Activated T-cell treated with anti-CD3 and anti-CD28 coated beads, Interleukin-2, amount 50 U/mL, for 1 hour (primary cell): ENCODE measurements around the gene NOVA2.

Experiments
- DNase-seq: peaks from one replicate; pipeline ENCODE4 v3.0.0-alpha.2; 2020

The NOVA2 gene, protein sequence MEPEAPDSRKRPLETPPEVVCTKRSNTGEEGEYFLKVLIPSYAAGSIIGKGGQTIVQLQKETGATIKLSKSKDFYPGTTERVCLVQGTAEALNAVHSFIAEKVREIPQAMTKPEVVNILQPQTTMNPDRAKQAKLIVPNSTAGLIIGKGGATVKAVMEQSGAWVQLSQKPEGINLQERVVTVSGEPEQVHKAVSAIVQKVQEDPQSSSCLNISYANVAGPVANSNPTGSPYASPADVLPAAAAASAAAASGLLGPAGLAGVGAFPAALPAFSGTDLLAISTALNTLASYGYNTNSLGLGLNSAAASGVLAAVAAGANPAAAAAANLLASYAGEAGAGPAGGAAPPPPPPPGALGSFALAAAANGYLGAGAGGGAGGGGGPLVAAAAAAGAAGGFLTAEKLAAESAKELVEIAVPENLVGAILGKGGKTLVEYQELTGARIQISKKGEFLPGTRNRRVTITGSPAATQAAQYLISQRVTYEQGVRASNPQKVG

DNA sequence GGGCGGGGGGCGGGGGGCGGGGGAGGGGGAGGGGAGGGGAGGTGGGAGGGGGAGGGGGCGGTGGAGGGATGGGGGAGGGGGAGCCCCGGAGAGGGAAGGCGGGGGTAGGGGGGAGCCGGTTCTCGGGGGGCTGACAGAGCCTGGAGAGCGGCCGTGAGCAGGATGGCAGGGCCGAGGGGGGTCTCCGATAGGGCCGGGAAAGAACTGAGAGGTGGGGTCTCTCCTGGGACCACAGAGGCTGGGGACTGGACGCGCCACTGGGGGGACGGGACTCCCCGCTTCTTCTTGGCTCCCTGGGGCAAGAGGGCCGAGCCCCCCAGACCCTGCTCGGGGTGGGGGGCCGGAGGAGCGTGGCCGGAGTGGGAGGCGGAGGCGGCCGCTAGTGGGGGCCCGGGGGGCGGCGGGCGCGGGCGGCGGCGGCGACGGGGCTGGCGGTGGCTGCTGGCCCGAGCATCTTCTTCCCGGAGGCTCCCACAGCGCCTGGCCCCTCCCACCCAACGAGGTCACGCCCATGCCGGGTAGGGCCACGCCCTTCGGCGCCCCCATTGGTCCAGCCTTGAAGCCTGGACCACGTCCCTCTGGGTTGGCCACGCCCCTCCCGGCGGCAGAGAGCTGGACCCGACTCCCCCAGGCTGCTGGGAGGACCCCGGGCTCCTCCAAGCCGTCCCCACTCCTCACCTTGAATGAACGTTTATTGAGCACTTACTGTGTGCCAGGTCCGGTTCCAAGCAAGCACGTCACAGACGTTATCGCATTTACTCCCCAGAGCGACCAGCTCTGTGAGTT lies at the start of gene NOVA2:
NOVA2 (minus strand) TSS at position 313 of the 786 bp plus-strand sequence. CDS start 514 bp downstream, outside the sequence.
- peak; percentile 38 for DNase-seq

DNA sequence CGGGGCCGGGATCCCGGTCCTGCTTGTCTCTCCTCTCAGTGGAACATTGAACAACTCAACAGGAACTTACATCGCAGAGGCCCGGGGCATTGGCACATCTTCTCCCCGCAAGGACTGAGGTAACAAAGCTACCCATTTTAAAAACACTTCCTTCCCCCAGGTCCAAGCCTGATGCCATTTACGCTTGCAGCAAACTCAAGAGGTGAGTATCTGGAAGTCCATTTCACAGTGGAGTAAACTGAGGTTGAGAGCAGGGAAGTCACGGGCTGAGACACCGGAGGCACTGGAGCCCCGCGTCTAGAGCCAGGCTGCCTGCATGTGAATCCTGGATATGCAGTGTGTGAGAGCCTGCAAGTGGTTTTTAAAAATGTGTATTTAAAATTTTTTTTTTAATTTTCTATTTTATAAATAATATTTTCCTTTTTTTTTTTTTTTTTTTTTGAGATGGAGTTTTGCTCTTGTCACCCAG lies 49.7 kb upstream of the NOVA2 start:
- DNase-seq: no peak

DNA sequence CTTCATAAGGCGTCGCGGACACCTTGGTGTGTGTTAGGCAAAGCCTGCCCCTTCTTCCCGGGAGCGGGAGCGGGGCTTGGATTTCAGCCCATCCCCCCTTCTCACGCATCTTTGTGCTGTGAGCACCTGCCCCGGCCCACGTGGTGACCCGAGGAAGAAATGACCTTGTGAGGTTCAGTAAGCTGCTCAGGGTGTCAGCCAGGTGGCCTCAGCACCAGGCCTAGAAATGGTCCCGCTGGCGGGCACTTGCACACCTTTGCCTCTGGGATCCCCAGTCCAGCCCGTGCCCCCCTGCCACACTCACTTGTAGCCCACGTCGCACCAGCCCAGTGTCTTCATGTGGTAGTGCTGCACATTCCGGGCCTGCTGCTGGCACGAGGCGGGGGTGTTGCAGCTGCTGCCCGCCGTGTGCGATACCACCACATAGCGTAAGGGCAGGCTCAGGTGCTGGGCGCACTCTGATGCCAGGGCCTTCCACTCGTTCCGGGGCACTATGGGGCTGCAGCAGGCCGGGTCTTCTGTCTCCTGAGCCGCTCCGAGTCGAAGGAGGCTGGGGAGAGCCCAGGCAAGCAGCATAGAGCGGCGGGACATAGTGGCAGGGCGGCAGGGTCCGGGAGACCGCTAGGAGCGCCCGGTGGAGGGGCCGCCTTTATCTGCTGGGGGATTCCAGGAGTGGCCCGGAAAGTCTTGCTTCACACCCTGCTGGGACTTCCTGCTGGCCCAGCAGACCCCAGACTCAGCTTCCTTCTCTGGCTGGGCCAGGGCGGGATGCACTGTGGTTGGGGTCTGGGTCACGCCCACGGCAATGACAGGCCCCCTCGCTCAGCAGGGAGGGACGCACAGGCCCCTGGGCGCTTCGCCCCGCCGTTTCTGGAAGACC lies 49.0 kb upstream of the NOVA2 start, which contains the start of gene PGLYRP1:
PGLYRP1 (minus strand) TSS at position 623 of the 880 bp plus-strand sequence; CDS start at position 591, 32 bp downstream.
- no peak for DNase-seq

DNA sequence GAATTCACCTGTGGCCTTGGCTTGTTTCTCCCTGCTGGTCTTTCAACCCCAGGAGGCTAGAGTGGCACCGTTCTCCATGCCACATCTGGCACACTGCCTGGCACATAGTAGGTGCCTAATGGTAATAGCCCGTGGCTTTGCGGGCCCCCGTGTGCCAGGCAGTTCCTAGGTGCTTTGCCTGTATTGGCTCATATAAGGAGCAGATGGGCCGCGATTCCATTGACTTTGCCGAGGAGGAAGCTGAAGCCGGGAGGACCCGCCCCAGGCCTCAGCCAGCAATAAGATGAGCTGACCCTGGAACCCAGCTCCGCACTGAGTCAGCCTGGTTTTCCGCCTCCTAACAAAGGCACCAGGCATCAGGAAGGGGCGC lies 48.4 kb upstream of the NOVA2 start:
- no peak for DNase-seq

DNA sequence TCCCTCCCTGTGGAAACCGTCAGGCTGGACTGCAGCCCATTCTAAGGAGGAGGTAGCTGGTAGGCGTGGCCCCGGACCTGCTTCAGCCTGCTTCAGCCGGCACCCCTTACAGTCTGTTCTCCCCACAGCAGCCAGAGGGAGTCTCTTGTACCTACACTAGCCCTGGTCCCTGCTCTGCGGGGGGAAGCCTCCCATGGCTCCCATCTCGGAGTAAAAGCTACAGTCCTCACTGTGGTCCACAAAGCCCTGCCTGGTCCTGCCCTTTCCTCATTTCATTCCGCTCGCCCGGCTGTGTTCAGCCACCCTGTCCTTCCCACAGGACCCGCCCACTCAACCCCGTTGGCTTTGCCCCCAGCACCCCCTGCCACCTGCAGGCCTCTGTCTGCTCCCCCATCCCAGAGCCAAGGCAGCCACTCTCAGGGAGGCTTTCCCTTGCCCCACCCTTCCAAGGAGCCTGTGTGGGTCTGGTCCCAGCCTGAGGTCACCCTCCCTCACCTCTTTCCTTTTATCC lies 47.9 kb upstream of the NOVA2 start:
- no peak for DNase-seq

DNA sequence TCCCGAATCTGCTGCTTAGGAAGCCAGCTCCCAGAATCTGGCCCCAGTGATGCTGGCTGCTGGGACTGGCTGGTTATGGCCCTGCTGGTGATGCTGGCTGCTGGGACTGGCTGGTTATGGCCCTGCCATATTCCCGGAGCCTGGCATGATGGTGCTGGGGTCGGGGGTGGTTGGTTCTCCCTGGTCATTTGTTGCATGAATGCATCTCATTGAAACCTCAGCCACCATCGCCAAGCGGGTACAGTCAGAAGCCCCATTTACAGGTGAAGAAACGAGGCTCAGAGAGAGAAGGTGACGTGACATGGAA lies 47.1 kb upstream of the NOVA2 start:
- no peak for DNase-seq

DNA sequence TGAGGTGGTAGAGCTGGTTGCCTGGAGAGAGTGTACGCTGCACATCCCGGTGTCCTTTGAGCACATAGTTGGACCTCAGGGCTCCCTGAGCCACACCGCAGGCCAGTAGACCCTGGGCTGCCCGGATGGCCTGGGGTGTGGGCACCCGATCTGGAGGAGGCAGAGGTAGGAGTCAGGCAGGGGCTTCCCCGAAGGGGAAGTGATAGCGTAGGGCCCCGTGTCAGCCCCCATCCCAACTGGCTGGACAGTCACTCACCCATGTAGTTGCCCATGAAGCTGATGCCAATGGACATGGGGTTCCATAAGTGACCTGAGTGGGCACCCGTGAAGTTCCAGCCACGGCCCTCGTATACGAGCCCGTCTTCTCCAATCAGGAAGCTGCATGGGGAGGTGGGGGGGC lies 45.6 kb upstream of the NOVA2 start:
- no peak for DNase-seq

DNA sequence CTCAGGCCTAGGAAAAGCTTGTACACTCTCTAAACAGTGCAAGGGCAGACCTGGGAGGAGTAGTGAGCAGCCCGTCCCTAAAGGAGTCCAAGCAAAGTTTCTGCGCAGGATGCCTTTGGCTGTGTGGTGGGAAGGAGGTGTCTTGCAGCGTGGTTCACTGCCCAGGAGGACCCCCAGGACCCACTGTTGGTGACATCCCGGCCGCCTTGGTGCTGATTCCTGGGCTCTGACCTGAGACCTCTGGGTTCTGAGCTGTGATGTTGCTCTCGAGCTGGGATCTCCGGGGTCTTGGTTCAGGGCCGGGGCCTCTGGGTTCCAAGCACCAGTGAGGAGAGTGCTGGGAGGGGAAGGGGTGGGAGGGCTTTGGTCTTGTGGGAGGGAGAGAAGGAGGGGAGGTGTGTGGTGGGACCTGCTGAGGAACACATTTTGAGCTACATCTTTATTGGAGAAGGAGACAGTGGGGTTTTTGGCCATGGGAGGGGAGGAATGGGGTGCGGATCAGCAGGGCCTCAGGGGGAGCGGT lies 45.1 kb upstream of the NOVA2 start:
- no peak for DNase-seq

DNA sequence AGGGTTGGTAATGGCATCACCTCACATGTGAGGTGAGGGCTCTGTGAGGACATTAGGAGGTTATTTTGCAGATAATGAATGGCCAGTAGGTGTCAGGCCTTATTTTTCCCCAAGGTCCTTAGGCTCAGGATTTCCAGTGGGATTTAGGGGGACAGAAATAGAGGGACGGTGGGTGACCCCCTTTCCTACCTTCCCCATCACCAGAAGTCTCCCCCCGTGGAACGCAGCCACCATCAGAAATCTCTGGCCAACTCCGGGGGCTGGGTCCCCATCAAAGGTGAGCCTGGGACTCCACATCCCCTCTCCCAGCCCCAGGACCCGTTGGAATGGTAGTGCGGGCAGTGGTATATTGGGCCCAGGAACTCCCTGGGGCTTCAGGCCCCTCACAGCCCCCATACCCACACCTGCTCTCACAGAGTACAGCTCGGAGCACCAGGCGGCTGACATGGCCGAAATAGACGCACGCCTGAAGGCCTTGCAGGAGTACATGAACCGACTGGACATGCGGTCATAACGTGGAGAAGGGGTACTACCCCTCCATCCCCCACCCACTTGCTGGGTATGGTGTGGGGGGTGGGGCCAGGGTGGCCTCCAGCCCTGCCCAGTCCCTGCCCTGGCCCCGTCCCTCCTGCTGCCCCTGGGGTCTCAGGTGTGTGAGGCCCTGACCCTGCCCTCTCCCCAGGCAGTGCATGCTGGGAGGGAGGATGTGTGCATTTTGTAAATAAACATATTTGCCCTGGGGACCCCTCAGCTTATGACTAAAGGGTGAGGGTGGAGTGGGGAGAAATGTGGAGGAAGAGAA lies 44.4 kb upstream of the NOVA2 start:
- no peak for DNase-seq

DNA sequence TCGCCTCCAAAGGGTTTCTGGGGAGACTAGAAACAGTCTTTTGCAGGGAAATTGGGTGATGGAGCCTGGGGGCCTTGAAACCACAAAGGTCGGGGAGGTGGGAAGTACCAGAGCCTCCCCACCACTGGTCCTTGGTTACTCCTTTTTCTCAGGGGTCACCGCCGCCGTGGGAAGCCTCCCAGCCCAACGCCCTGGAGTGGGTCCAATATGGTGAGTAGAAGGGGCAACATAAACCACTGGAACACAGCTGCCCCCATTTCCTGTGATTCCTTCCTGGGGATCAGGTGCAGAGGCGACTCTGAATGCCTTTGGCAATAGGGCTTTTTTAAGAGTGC lies 43.4 kb upstream of the NOVA2 start:
- no peak for DNase-seq

DNA sequence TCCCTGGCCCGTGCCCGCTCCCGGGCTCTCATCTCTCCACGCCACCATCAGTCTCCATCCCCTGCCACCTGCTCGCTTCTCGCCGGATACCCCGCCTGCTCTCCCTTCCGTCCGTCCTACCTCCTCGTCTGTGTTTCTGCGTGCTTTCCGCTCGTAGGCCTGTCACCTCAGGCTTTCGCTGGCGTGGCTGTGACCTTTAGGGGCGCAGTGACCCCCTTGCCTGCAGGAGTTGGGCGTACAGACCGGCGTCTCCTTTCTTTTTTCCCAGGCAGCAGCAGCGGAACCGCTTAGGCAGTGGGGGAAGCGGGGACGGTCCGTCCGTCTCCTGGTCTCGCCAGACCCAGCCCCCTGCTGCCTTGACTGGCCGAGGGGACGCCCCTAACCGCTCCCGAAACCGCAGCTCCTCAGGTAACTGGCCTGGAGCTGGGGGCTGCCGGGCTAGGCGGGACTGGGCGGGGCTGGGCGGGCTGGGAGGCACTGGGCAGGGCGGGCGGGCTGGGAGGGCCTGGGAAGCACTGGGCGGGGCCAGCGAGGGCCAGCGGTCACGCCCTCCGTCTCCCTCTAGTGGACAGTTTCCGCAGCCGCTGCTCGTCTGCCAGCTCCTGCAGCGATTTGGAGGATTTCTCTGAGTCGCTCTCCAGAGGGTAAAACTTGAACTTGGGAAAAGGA lies 42.9 kb upstream of the NOVA2 start:
- peak; percentile 85 for DNase-seq

DNA sequence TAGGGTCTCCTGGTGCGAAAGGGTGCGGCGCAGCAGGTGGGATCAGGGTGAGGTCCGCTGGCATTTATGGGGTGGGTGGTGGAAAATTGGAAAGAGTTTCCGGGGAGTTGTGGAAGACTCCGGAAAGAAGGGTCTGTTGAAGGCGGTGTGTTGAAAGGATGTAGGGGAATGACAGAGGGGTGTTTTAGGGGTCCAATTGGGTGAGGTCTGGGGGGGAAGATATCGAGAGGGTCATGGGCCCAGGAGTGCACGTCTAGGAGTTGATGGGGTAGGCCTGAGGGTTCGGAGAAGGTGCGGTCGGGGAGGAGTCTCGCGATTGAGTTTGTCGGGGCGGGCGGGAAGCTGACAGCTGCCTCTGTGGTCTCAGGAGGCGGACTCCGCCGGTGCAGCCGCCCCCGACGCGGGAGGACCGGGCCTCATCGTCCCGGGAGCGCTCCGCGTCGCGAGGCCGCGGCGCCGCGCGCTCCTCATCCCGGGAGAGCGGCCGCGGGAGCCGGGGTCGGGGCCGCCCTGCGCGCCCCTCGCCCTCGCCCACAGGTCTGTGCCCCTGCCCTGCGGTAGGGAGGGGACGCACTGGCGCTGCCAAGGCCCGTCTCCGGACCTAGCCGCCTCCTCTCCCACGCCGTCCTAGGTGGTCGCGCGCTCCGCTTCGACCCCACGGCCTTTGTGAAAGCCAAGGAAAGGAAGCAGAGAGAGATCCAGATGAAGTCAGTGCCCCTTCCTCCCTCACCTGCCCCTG lies 42.2 kb upstream of the NOVA2 start:
- peak; percentile 55 for DNase-seq

DNA sequence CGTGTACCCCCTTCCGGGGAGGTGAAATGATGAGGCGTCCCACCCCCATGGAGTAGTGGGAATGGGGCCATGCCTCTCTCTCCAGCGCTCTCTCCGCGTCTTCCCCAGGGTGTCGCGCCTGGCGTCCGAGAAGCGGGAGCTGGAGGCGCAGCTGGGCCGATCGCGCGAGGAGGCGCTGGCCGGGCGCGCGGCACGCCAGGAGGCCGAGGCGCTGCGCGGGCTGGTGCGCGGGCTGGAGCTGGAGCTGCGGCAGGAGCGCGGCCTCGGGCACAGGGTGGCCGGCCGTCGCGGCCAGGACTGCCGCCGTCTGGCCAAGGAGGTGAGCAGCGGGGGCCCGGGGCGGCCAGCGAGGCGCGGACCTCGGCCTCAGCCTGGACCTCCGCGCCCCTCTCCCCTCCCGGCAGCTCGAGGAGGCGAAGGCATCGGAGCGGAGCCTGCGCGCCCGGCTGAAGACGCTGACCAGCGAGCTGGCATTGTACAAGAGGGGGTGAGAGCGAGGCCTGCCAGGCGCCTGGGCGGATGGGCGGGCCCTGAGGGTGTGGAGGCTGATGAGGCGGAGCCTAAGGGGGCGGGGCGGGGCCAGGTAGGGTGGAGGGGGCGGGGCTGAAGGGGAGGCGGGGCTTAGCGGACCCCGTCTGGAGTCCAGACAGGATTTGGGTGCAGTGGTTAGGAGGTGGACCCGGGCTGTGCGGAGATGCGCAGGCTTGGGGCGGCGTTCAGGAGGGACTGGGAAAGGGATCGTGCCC lies 41.4 kb upstream of the NOVA2 start:
- DNase-seq: peak; percentile 72

DNA sequence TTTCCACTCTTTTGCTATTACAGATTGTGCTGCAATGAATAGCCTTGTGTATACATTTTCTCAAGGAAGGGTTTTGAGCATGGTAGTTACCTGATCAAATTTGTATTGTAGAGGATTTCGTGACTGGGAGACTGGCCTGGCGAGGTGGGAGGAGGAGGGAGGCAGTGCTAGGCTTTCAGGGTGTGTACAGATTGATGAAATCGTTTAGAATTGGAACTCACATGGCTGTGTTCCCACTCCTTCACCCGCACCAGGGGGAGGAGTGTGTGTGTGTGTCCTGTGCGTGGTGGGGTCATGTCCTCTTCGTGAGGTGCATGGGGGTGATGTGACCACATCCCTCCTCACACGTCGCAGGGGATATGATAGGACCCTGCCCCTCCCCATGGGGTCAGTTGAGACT lies 40.9 kb upstream of the NOVA2 start:
- no peak for DNase-seq

DNA sequence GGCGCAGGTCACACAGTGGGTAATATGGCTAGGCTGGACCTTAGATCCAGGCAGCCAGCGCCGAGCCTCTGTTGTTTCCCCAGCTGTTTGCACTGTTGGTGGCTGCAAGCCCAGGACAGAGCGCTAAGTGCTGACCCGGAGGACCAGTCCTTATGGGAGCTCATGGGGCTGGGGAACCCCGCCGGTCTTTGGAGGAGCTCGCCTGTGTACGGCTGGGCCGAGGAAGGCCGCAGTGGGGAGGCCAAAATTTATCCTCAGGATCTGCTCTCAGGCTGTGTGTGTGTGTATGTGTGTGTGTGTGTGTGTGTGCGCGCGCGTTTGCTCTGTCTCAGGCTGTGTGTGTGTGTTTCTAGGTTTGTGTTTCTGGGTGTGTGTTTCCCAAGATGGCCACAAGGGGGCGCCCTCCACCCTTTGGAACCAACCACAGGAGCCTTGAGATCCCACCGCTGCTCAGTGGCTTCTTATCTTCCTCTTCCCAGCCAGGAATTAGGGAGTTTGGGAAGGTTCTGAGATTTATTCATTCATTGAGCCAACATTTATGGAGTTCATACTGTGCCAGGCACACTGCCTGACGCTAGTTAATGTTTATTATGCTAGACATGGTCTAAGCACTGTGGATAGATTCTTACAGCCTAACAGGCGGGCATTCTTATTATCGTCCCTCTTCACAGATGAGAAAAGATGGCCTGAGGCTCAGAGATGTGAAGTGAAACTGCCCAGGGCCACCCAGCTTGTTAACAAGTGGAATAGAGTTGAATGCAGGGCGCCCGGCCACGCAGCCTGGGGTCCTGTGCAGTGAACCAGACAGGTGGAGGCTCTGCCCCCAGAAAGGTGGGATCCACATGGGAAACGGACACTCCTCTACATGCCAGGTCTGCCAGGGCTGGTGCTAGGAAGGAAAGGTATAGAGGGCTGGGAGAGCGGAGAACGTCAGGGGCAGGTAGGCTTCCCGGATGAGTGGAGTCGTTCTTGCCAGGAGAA lies 36.2 kb upstream of the NOVA2 start:
- DNase-seq: peak; percentile 72

DNA sequence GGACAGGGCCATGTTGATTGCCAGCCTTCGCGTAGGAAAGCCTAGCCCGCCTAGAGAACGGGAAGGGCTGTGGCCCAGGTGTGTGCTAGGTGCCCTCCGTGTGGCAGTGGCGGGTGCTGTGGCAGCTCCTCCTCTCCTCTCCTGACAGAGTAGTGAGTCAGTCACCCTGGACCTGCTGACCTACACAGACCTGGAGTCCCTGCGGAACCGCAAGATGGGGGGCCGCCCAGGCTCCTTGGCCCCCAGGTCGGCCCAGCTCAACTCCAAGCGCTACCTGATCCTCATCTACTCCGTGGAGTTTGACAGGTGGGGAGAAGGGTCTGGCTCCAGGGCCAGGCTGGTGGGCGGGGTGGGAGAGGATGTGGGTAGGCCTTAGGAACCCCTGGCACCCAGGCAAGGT lies 32.7 kb upstream of the NOVA2 start:
- no peak for DNase-seq

DNA sequence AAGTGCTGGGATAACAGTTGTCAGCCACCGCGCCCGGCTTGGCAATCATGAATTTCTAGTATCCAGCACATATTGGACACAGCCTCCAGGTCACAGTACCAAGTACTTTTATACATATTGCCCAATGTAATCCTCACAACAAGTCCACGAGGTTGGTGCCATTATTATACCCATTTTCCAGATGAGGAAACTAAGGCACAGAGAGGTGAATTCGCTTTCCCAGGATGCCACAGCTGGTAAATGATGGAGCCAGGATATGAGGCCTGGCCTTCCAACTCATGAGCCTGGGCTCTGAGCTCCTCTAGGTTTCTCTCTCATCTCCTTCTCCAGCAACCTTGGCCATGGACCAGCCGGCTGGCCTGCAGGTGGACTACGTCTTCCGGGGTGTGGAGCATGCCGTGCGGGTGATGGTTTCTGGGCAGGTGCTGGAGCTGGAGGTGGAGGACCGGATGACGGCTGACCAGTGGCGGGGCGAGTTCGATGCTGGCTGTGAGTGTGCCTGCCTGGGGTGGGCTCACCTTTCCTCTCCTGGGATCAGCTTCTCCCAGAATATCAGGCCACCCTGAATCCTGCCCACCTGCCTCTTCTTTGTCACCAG lies 29.1 kb upstream of the NOVA2 start:
- DNase-seq: no peak
